Stomach (tissue), 9 donors: ENCODE data around the gene PLEKHM2. TPM values are rescaled to one million over a fixed set of nuclear protein-coding genes. Genes with fewer than 3 reads are reported as not detected.

ENCODE experiments used
- DNase-seq, 2 donors: peaks; one replicate each; pipeline versions ENCODE4 v3.0.0 to v3.0.0-alpha.2; 2013 to 2019
- H3K27ac ChIP-seq, 5 donors: fragments of 200-600 bp in 4 of 5; sonication (generic) in 4 of 5; one replicate each; pipeline ENCODE4 v1.5.1; 2013 to 2019; ENCODE audit warnings: mild to moderate bottlenecking in 1 of 5, moderate library complexity in 1 of 5
- H3K27me3 ChIP-seq, 3 donors: fragments of 200-600 bp; sonication (generic); one replicate each; pipeline ENCODE4 v1.5.1; 2017 to 2019; ENCODE audit warnings: mixed run types in 1 of 3
- H3K36me3 ChIP-seq, 4 donors: fragments of 200-600 bp; sonication (generic); 1 replicate in 3 of 4; 2 replicates in 1 of 4; pipeline ENCODE4 v1.5.1; 2016 to 2019
- H3K4me1 ChIP-seq, 4 donors: fragments of 200-600 bp; sonication (generic); one replicate each; pipeline ENCODE4 v1.5.1; 2016 to 2019
- H3K4me3 ChIP-seq, 4 donors: fragments of 200-600 bp; sonication (generic) in 3 of 4; one replicate each; pipeline ENCODE4 v1.5.1; 2016 to 2019; ENCODE audit warnings: mild to moderate bottlenecking in 1 of 4
- H3K9me3 ChIP-seq, 4 donors: fragments of 200-600 bp; sonication (generic); one replicate each; pipeline ENCODE4 v1.5.1; 2016 to 2019
- CTCF ChIP-seq, 7 experiments: fragments of 450-650 bp in 4 of 7; fragments of 200-600 bp in 3 of 7; sonication (generic) in 3 of 7; IDR thresholded peaks; one replicate each; pipeline ENCODE4 v1.5.1; 2016 to 2019; ENCODE audit warnings: antibody characterized with exemption in 7 of 7, control low read depth in 2 of 7, mild to moderate bottlenecking in 1 of 7
- EP300 ChIP-seq: sonication (generic); formaldehyde crosslinking; IDR thresholded peaks from one replicate; pipeline ENCODE4 v1.6.1; 2017; ENCODE audit warnings: antibody characterized with exemption
- POLR2A ChIP-seq, 4 donors: fragments of 450-650 bp; IDR thresholded peaks; one replicate each; pipeline ENCODE4 v1.6.1; 2016; ENCODE audit warnings: antibody characterized with exemption in 4 of 4, control low read depth in 2 of 4, mild to moderate bottlenecking in 1 of 4, moderate library complexity in 1 of 4
- POLR2AphosphoS5 ChIP-seq, 3 donors: sonication (generic); formaldehyde crosslinking; IDR thresholded peaks; one replicate each; pipeline ENCODE4 v1.6.1; 2016; ENCODE audit warnings: antibody characterized with exemption in 3 of 3
- WGBS, 5 donors: extraction: QIAGEN DNeasy Blood & Tissue Kit in 3 of 5; methylation state at CpG; one replicate each; pipeline versions ENCODE4 v1.1.5 to v1.1.7; 2013 to 2018; 5-methylcytosine and 5-hydroxymethylcytosine counted together
- intact Hi-C: fragments of 100-400 bp; cut with DNase I; formaldehyde crosslinking; loops from one replicate; pipeline ENCODE4 v1.15.1; 2023; ENCODE audit warnings: low total_unique reads
- polyA plus RNA-seq, 3 donors: library from polyadenylated mRNA; stranded (reverse); fragments of 200-250 nt; gene quantifications; one replicate each; pipeline ENCODE4 v1.2.3, GENCODE V29; 2013
- total RNA-seq, 5 donors: library from RNA; depleted of rRNA; stranded (reverse); fragments of >200 nt; gene quantifications; one replicate each; pipeline versions ENCODE4 v1.1.0 to v1.2.3, GENCODE V29; 2014 to 2016
- donor health status: healthy with polysubstance abuse.
- donor health status: Bipolar disorder and iron deficiency.
- donor health status: healthy.

PLEKHM2 gene
- total and polyA plus RNA-seq, 8 donors: 19.3 to 63.0 (median 30.9) TPM

GRCh38 chr1:15738416-15739113, 54.4 kb downstream of the PLEKHM2 start:
- Histone ChIP-seq H3K27me3 (no peaks in the 10 kb centered on the region), H3K4me3 (no peak overlapping the region), H3K9me3 (no peaks in the 10 kb centered on the region), H3K36me3 (peaks cover 16 to 25% (median 22%) of the 10 kb centered on the region in 4 donors), H3K27ac (peak overlapping the region in 2 of 5 donors; percentile 87 to 93), H3K4me1 (peaks cover 31 to 57% (median 49%) of the 10 kb centered on the region in 4 donors)
- WGBS, 5 donors: 71 to 86% (median 75%) methylated on average over 13 to 15 of the region's 15 CpGs
- peak in 1 of 2 donors; percentile 50 for DNase-seq
- no peak for TF ChIP-seq POLR2A (IDR thresholded peaks at IDR 0.05)
- intact Hi-C loops: no loop called here

- TF ChIP-seq CTCF (IDR thresholded peaks at IDR 0.05): no peak
- no peaks in the 10 kb centered on the region for H3K9me3 ChIP-seq
- H3K4me3 ChIP-seq: no peak overlapping the region
- WGBS, 5 donors: 80 to 92% (median 88%) methylated on average over 3 to 16 of the region's 16 CpGs
- H3K4me1 ChIP-seq: peaks cover 31 to 57% (median 48%) of the 10 kb centered on the region in 4 donors
- peaks cover 9 to 18% (median 15%) of the 10 kb centered on the region in 4 donors for H3K36me3 ChIP-seq
- intact Hi-C loops: no loop called here
- H3K27ac ChIP-seq: peak overlapping the region in 1 of 5 donors; percentile 18
- H3K27me3 ChIP-seq: no peaks in the 10 kb centered on the region
- DNase-seq: no peak
Measured at GRCh38 chr1:15739259-15739658, 55.1 kb downstream of the PLEKHM2 start.

- Histone ChIP-seq H3K4me3 (no peak overlapping the region), H3K27me3 (no peaks in the 10 kb centered on the region), H3K9me3 (no peaks in the 10 kb centered on the region), H3K27ac (peak overlapping the region in 1 of 5 donors; percentile 18), H3K4me1 (peaks cover 31 to 56% (median 44%) of the 10 kb centered on the region in 4 donors), H3K36me3 (peaks cover 6 to 13% (median 10%) of the 10 kb centered on the region in 4 donors)
- TF ChIP-seq CTCF (IDR thresholded peaks at IDR 0.05) (no peak), EP300 (no peak), POLR2A (IDR thresholded peaks at IDR 0.05) (no peak), POLR2AphosphoS5 (IDR thresholded peaks at IDR 0.05) (no peak)
- 77 to 89% (median 85%) methylated on average over 6 to 7 of the region's 7 CpGs for WGBS, 5 donors
- no peak for DNase-seq
- intact Hi-C loops: loop anchor here (5.0 kb wide), 1 partner anchor 142 kb away; no protein-coding TSS in a partner anchor
Measured at GRCh38 chr1:15739745-15740144, 55.6 kb downstream of the PLEKHM2 start.

- Histone ChIP-seq H3K4me3 (no peak overlapping the region), H3K36me3 (peaks cover 0 to 8% (median 2%) of the 10 kb centered on the region in 4 donors), H3K4me1 (peaks cover 19 to 41% (median 30%) of the 10 kb centered on the region in 4 donors), H3K9me3 (no peaks in the 10 kb centered on the region), H3K27ac (peak overlapping the region in 3 of 5 donors; percentile 14 to 29 (median 16)), H3K27me3 (no peaks in the 10 kb centered on the region)
- intact Hi-C loops: loop anchor here (5.0 kb wide), 1 partner anchor 144 kb away; no protein-coding TSS in a partner anchor
- TF ChIP-seq POLR2A (IDR thresholded peaks at IDR 0.05): no peak
- TF ChIP-seq POLR2AphosphoS5 (IDR thresholded peaks at IDR 0.05): peak in 1 of 3 donors; percentile 74
- TF ChIP-seq CTCF (IDR thresholded peaks at IDR 0.05): peak in 5 of 7 experiments; percentile 81 to 97 (median 91)
- TF ChIP-seq EP300: no peak
- DNase-seq: peak; percentile 92 to 93
- 38 to 49% (median 42%) methylated on average over 23 to 27 of the region's 27 CpGs for WGBS, 5 donors
Measured at GRCh38 chr1:15740924-15741850, 57.1 kb downstream of the PLEKHM2 start.
